ENCODE data around the gene HBQ1.
"Not testable (repeated sequence)": the region's sequence is repeated elsewhere in the genome, so short reads cannot be mapped to it uniquely, and the experiment has no call there.

The HBQ1 gene

DNA sequence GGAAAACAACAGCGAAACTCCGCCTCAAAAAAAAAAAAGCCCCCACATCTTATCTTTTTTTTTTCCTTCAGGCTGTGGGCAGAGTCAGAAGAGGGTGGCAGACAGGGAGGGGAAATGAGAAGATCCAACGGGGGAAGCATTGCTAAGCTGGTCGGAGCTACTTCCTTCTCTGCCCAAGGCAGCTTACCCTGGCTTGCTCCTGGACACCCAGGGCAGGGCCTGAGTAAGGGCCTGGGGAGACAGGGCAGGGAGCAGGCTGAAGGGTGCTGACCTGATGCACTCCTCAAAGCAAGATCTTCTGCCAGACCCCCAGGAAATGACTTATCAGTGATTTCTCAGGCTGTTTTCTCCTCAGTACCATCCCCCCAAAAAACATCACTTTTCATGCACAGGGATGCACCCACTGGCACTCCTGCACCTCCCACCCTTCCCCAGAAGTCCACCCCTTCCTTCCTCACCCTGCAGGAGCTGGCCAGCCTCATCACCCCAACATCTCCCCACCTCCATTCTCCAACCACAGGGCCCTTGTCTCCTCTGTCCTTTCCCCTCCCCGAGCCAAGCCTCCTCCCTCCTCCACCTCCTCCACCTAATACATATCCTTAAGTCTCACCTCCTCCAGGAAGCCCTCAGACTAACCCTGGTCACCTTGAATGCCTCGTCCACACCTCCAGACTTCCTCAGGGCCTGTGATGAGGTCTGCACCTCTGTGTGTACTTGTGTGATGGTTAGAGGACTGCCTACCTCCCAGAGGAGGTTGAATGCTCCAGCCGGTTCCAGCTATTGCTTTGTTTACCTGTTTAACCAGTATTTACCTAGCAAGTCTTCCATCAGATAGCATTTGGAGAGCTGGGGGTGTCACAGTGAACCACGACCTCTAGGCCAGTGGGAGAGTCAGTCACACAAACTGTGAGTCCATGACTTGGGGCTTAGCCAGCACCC lies 5.0 kb upstream of the HBQ1 start:
- H3K4me3 ChIP-seq (ENCODE audit: low read depth, low read length): no peak overlapping the region
- DNase-seq (ENCODE audit: low read depth): no peak
- TF ChIP-seq, protein P1, sequence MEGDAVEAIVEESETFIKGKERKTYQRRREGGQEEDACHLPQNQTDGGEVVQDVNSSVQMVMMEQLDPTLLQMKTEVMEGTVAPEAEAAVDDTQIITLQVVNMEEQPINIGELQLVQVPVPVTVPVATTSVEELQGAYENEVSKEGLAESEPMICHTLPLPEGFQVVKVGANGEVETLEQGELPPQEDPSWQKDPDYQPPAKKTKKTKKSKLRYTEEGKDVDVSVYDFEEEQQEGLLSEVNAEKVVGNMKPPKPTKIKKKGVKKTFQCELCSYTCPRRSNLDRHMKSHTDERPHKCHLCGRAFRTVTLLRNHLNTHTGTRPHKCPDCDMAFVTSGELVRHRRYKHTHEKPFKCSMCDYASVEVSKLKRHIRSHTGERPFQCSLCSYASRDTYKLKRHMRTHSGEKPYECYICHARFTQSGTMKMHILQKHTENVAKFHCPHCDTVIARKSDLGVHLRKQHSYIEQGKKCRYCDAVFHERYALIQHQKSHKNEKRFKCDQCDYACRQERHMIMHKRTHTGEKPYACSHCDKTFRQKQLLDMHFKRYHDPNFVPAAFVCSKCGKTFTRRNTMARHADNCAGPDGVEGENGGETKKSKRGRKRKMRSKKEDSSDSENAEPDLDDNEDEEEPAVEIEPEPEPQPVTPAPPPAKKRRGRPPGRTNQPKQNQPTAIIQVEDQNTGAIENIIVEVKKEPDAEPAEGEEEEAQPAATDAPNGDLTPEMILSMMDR (IDR thresholded peaks at IDR 0.05; ENCODE audit: control insufficient read depth, extremely low read depth, insufficient read depth): no peak

DNA sequence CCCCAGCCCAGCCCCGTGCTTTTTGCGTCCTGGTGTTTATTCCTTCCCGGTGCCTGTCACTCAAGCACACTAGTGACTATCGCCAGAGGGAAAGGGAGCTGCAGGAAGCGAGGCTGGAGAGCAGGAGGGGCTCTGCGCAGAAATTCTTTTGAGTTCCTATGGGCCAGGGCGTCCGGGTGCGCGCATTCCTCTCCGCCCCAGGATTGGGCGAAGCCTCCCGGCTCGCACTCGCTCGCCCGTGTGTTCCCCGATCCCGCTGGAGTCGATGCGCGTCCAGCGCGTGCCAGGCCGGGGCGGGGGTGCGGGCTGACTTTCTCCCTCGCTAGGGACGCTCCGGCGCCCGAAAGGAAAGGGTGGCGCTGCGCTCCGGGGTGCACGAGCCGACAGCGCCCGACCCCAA lies 4.3 kb upstream of the HBQ1 start:
- not testable (repeated sequence) for DNase-seq (ENCODE audit: low read depth); H3K4me3 ChIP-seq (ENCODE audit: low read depth, low read length)

DNA sequence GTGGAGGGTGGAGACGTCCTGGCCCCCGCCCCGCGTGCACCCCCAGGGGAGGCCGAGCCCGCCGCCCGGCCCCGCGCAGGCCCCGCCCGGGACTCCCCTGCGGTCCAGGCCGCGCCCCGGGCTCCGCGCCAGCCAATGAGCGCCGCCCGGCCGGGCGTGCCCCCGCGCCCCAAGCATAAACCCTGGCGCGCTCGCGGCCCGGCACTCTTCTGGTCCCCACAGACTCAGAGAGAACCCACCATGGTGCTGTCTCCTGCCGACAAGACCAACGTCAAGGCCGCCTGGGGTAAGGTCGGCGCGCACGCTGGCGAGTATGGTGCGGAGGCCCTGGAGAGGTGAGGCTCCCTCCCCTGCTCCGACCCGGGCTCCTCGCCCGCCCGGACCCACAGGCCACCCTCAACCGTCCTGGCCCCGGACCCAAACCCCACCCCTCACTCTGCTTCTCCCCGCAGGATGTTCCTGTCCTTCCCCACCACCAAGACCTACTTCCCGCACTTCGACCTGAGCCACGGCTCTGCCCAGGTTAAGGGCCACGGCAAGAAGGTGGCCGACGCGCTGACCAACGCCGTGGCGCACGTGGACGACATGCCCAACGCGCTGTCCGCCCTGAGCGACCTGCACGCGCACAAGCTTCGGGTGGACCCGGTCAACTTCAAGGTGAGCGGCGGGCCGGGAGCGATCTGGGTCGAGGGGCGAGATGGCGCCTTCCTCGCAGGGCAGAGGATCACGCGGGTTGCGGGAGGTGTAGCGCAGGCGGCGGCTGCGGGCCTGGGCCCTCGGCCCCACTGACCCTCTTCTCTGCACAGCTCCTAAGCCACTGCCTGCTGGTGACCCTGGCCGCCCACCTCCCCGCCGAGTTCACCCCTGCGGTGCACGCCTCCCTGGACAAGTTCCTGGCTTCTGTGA lies 3.5 kb upstream of the HBQ1 start, which contains the start of gene HBA1:
Gene HBA1 (plus strand): TSS at position 204 of the 906 bp plus-strand sequence. CDS start 37 bp downstream, at position 241.
- DNase-seq (ENCODE audit: low read depth); H3K4me3 ChIP-seq (ENCODE audit: low read depth, low read length): not testable (repeated sequence)

DNA sequence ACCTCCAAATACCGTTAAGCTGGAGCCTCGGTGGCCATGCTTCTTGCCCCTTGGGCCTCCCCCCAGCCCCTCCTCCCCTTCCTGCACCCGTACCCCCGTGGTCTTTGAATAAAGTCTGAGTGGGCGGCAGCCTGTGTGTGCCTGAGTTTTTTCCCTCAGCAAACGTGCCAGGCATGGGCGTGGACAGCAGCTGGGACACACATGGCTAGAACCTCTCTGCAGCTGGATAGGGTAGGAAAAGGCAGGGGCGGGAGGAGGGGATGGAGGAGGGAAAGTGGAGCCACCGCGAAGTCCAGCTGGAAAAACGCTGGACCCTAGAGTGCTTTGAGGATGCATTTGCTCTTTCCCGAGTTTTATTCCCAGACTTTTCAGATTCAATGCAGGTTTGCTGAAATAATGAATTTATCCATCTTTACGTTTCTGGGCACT lies 2.9 kb upstream of the HBQ1 start:
- TF ChIP-seq, protein P1 (IDR thresholded peaks at IDR 0.05; ENCODE audit: control insufficient read depth, extremely low read depth, insufficient read depth): no peak
- DNase-seq (ENCODE audit: low read depth): no peak
- H3K4me3 ChIP-seq (ENCODE audit: low read depth, low read length): no peak overlapping the region

DNA sequence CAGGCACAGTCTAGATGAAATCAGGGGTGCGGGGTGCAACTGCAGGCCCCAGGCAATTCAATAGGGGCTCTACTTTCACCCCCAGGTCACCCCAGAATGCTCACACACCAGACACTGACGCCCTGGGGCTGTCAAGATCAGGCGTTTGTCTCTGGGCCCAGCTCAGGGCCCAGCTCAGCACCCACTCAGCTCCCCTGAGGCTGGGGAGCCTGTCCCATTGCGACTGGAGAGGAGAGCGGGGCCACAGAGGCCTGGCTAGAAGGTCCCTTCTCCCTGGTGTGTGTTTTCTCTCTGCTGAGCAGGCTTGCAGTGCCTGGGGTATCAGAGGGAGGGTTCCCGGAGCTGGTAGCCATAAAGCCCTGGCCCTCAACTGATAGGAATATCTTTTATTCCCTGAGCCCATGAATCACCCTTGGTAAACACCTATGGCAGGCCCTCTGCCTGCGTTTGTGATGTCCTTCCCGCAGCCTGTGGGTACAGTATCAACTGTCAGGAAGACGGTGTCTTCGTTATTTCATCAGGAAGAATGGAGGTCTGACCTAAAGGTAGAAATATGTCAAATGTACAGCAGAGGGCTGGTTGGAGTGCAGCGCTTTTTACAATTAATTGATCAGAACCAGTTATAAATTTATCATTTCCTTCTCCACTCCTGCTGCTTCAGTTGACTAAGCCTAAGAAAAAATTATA lies 2.1 kb upstream of the HBQ1 start:
- no peak overlapping the region for H3K4me3 ChIP-seq (ENCODE audit: low read depth, low read length)
- TF ChIP-seq, protein P1 (IDR thresholded peaks at IDR 0.05; ENCODE audit: control insufficient read depth, extremely low read depth, insufficient read depth): no peak
- DNase-seq (ENCODE audit: low read depth): no peak

DNA sequence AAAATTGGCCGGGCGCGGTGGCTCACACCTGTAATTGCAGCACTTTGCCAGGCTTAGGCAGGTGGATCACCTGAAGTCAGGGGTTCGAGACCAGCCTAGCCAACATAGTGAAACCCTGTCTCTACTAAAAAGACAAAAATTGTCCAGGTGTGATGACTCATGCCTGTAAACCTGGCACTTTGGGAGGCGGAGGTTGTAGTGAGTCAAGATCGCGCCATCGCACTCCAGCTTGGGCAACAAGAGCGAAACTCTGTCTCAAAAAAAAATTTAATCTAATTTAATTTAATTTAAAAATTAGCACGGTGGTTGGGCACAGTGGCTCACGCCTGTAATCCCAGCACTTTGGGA lies 1.6 kb upstream of the HBQ1 start:
- TF ChIP-seq, protein P1 (IDR thresholded peaks at IDR 0.05; ENCODE audit: control insufficient read depth, extremely low read depth, insufficient read depth): no peak
- no peak for DNase-seq (ENCODE audit: low read depth)
- no peak overlapping the region for H3K4me3 ChIP-seq (ENCODE audit: low read depth, low read length)

DNA sequence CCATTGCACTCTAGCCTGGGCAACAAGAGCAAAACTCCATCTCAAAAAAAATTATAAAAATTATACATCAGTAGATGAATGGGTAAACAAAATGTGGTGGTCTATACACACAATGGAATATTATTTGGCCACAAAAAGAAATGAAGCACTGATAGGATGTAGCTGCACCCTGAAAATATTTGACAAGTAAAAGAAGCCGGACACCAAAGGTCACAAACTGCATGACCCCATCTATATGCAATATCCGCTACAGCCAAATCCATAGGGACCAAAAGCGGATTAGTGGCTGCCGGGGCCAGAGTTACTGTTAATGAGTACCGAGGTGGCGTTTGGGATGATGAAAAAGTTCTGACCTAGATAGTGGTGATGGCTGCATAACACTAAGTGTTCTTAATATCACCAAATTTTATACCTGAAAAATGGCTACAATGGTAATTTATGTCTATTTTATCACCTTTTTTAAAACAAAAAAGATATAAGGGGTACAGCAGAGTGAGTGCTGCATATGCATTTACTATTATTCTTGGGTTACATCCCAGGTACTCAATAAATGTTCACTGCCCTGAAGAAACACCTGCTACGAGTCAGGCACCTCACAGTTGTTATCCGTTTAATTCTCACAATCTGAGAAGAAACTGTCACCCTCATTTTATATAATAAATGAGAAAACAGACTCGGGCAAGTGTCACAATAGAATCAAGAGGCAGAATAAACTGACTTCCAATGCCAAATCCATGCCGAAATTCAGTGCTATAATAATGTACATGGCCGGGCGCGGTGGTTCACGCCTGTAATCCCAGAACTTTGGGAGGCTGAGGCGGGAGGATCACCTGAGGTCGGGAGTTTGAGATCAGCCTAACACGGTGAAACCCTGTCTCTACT lies 807 bp upstream of the HBQ1 start:
- DNase-seq (ENCODE audit: low read depth): no peak
- TF ChIP-seq, protein P1 (IDR thresholded peaks at IDR 0.05; ENCODE audit: control insufficient read depth, extremely low read depth, insufficient read depth): no peak
- H3K4me3 ChIP-seq (ENCODE audit: low read depth, low read length): peak overlapping the region; percentile 49; the same call in 1 of the 2 replicates

All from LNCaP clone FGC (cell line).